ENCODE measurements around the gene FILIP1L. TPM values are rescaled to one million over a fixed set of nuclear protein-coding genes. Genes with fewer than 3 reads are reported as not detected.
A peak's percentile ranks its signal among the peaks of the same experiment; 100 is the strongest.

FILIP1L gene
- total RNA-seq, 1 experiment from 2014 or later = not detected

DNA sequence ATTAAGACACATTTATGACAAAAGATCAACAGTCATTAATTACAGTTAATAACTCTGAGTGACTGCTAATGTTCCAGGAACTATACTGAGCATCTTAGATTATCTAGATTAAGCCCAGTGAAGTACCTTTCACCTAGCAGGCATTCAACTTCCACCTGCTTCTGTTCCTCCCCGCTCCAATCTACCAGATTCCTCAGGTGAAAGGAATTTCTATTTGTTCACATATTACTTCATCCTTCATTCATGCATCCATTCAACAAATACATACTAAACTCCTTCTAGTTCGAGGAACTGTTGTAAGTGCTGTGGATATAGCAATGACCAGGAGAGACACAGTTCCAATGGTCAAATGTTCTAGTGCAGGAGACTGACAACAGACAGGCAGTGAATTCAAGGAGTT is 139.3 kb downstream of the FILIP1L start:
- in situ Hi-C loops (cut with HindIII; ENCODE audit: low pct_unique_long_range_greater_than_20kb, low sequenced_read_pairs) = no loop called here
- no peak for DNase-seq (ENCODE audit: low read depth, low spot score)

DNA sequence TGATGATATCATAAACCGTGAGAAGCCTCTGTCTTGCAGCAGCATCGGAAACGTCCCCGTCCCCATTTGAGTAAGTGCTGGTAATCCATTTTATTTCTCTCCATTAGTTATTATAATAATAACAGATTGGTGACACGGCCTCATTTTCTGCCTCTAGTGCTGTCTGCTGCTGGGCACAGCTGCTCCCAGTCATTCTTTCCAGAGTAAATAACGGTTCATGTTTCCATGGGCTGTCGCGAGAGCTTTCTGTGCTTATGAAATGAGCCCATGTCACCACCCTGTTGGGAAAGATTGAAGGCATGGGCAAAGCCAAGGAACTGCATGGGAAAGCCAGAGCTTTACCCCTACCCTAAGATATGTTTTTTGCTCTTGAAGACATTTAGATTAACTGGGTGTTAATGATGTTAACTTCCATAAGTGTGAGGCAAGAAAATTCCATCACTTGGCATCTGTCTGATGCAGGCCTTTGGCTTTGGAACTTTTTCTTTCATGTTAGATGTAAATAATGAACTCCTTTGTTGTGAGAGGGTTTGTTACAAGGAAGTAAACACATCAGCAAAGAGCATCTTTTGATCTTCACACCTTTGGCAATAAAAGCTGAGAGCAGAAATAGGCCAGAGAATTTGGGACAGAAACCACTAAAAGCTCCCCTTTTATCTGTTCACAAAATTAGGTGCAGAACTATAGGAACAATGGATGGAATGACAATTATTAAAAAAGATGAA is 141.8 kb downstream of the FILIP1L start:
- in situ Hi-C loops (cut with HindIII; ENCODE audit: low pct_unique_long_range_greater_than_20kb, low sequenced_read_pairs) = no loop called here
- DNase-seq (ENCODE audit: low read depth, low spot score) = no peak

DNA sequence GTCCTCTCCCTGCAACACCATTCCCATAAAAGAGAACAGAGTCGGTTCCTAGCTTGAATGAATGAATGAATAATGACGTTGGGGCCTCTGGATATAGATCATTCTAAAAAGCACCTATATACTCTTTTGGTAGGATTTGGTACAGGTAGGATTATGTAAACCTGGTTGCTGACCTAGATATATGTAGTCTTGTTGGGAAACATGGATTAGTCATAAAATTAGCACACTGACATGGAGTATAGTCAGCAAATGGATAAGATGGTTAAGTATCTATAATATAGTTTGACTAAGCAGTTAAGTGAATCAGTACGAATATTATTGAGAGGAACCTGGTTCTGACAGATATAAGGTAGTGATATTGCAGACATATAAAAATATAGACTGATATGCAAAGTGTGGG is 142.5 kb downstream of the FILIP1L start:
- in situ Hi-C loops (cut with HindIII; ENCODE audit: low pct_unique_long_range_greater_than_20kb, low sequenced_read_pairs) = no loop called here

DNA sequence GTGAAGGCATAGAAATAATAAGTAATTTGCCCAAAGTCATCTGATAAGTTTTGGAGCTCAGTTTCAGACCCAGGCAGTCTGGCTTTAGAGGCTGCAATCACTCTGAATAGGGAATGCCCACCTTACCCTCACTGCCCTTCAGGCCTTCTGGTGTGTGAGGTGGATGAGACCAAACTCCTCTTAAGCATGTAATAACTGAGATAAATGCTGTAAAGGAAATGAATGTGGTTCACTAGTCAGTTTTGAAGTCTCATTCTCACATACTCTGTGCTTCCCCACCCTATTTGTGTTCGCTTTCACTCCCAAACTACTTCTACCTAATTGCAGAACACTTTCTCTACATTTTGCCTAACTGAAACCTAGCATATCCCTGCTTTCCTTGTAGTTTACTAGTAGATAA is 144.1 kb downstream of the FILIP1L start:
- in situ Hi-C loops (cut with HindIII; ENCODE audit: low pct_unique_long_range_greater_than_20kb, low sequenced_read_pairs) = no loop called here
- DNase-seq (ENCODE audit: low read depth, low spot score) = no peak

More for the DNA sequence above, 142.5 kb downstream of the FILIP1L start:
- no peak for DNase-seq (ENCODE audit: low read depth, low spot score)

DNA sequence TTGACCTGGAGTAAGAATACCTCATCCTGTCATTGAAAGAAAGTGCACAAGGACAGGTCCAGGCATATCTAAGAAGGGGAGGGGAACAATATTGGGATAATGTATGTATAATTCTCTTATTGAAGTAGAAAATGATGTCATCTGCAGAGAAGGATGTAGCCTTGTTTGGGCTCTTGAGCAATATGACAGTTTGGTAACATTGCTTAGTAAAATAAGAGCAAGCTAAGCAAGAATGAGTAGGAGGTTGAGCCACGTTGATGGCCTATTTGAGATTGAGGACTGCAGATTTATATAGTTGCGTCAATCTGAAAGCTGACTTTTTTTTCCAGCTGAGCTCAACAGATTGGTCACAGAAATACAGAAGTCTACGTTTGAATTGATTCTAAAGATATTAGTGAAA is 145.2 kb downstream of the FILIP1L start:
- in situ Hi-C loops (cut with HindIII; ENCODE audit: low pct_unique_long_range_greater_than_20kb, low sequenced_read_pairs) = no loop called here
- no peak for DNase-seq (ENCODE audit: low read depth, low spot score)

DNA sequence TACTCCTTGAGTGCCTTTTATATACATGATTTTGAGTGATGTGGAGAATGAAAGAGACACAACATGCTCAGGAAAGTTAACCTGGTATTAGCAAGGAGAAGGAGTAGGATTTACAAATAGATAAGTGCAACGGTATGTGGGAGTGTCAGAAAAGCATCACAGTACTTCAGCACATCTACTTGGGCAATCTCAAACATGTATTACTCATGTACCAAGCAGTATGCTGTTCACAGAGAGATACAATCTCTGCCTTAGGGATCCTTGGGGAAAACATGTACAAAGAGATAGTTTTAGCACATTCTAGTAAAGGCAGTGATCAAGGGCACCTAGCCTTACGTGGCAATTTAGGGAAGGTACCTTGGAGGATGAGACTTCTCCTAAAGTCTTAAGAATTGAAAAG is 146.5 kb downstream of the FILIP1L start:
- no peak for DNase-seq (ENCODE audit: low read depth, low spot score)
- in situ Hi-C loops (cut with HindIII; ENCODE audit: low pct_unique_long_range_greater_than_20kb, low sequenced_read_pairs) = no loop called here

DNA sequence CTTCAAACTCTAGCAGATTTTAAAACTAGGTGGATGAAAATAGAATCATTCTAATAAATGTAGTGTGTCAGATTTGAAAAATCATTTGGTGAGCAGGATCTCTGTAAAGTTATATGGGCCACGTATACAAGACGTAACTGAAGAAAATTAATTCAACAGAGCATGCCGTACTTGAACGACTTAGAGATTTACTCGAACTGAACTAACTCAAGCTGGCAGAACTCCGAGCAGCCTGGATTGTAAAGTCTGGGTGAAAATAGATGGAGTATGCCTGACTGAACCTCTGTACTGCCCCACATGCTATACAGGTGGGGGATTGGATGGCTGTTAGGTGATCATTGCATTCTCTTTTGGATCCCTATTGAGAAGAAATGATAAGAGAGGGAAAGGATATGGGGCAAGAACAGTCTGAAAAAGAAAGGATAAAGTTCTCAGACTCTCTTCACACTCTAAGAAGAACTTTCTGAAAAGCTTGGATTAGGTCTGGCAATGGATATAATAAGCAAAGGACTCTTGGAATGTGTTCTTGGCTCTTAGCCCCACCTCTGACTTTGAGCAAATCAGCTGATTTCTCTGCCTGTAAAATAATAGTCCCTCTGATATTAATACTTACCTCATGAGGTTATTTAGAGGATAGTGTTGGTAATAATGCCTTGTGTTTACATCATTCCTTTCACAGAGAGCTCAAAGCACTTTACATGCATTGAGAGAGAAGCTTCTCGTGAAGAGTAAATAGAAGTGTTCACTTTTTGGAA is 147.5 kb downstream of the FILIP1L start:
- DNase-seq (ENCODE audit: low read depth, low spot score) = no peak

DNA sequence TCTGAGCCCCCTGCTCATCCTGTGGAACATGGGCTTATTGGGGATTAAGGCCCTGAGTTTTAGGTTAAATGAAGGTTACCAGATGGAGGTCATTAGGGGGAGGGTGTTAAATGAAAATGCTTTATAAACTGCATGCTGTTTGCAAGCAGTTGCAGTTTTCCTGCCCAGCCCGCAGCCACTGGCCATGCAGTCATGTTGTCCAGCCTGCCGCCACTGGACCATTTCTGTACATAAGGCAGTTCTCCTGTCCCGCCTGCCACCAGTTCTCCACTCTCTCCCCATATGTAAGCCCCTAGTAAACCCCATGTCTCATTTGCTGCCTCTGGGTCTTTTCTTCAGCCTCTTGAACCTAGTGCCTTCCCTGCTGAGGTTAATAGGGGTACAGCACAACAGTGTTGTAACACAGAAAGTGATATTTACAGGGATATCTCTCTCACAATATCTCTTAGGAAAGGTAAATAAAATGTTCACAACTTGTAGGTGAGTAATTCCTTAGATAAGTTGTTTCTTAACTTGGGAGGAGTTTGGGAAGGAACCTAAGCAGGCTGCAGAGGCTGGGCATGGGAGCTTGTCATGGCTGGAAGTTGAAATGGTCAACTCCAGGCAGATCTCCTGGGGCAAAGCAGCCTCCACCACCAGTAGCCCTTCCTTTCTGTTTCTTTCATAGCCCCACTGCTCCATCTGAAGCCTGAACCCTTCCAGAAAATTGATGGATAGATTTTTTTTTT is 148.5 kb downstream of the FILIP1L start:
- no peak for DNase-seq (ENCODE audit: low read depth, low spot score)
- in situ Hi-C loops (cut with HindIII; ENCODE audit: low pct_unique_long_range_greater_than_20kb, low sequenced_read_pairs) = no loop called here

More for the DNA sequence above, 147.5 kb downstream of the FILIP1L start:
- in situ Hi-C loops (cut with HindIII; ENCODE audit: low pct_unique_long_range_greater_than_20kb, low sequenced_read_pairs) = no loop called here

DNA sequence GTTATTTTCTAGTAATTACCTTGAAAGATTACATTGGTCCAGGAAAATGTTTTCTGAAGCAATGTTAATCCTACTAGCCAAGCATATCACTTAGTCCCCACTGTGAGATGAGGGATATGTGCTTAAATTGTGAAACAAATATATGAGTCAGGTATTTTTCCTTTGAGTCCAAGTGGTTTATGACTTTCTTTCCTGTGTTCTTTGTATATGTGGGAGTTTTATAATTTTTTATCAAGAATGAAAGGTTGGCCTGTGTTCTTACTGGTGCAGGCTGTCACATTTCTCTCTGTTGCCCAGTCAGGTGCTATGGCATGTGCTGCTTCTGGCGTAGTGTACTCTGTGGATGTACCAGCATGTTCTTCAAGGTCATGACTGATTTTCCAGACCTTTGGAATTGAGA is 149.2 kb downstream of the FILIP1L start:
- DNase-seq (ENCODE audit: low read depth, low spot score) = peak; percentile 56
- in situ Hi-C loops (cut with HindIII; ENCODE audit: low pct_unique_long_range_greater_than_20kb, low sequenced_read_pairs) = no loop called here

DNA sequence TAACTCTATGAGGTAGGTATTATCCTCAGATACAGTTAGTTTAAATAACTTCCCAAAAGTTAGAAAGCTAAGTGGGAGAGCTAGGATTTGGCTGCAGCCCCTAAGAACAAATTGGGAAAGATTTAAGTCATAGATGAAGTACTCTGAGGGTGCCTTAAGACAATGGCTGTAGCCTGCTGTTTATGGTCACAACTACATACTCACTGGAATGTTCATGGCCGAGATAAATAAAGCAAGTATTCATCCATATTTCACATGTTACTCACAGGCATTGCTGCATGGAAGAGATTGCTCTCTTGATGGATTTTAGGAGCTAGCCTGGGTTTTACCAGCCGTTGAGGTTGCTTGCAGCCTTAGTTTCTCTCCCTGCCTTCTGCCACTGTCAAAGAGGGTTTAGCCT is 151.6 kb downstream of the FILIP1L start:
- DNase-seq (ENCODE audit: low read depth, low spot score) = peak; percentile 48
- in situ Hi-C loops (cut with HindIII; ENCODE audit: low pct_unique_long_range_greater_than_20kb, low sequenced_read_pairs) = no loop called here

DNA sequence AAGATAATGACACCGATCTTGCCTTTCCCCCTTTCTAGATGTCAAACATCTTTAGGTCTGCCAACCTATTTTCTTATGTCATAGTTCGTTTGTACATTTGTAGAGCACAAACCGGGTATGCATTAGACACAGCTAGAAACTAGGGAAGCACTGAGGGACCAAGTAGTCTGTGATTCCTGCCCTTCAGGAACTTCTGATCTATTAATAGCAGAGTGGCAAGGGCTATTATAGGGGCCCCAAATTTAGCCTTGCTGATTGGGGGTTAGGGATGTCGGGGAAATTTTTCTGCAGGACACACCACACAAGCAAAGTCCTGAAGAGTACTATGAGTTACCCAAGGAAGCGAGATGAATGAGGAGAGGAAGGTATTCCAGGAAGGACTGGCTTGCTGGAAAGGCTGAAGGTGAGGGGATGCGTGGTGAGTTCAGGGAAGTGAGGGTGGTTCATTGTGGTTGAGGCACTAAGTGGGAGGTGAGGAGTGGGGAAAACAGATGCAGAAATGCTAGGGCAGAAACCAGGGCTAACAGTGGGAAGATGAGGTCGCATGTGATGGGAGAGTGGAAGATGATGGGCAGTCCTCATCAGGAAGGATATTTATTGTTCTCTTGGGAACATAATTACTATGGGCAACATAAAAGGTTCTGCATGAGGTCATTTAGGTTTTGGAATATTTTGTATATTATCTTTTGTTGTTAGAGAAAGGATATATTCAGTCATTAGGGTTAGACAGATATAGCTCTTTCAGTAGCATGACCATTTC is 152.4 kb downstream of the FILIP1L start:
- in situ Hi-C loops (cut with HindIII; ENCODE audit: low pct_unique_long_range_greater_than_20kb, low sequenced_read_pairs) = no loop called here
- DNase-seq (ENCODE audit: low read depth, low spot score) = no peak

DNA sequence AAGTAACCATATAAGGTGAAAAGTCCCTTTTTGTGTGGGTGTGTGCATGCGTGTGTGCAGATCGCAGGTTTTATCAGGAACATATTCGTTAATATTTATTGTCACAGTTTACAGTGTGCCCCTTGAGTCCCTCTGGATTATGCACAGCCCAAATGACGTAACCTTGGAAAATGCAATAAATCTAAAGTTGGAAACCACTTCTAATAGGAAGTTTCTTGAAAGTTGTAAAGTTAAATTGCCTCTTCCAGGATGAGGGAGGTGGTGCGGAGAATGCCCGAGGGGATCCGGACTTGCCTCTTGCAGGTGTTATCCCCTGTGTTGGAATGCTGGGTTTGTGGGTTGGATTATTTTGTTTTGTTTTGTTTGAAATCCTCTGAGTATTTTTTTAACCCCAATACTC is 153.4 kb downstream of the FILIP1L start:
- DNase-seq (ENCODE audit: low read depth, low spot score) = no peak
- in situ Hi-C loops (cut with HindIII; ENCODE audit: low pct_unique_long_range_greater_than_20kb, low sequenced_read_pairs) = no loop called here

DNA sequence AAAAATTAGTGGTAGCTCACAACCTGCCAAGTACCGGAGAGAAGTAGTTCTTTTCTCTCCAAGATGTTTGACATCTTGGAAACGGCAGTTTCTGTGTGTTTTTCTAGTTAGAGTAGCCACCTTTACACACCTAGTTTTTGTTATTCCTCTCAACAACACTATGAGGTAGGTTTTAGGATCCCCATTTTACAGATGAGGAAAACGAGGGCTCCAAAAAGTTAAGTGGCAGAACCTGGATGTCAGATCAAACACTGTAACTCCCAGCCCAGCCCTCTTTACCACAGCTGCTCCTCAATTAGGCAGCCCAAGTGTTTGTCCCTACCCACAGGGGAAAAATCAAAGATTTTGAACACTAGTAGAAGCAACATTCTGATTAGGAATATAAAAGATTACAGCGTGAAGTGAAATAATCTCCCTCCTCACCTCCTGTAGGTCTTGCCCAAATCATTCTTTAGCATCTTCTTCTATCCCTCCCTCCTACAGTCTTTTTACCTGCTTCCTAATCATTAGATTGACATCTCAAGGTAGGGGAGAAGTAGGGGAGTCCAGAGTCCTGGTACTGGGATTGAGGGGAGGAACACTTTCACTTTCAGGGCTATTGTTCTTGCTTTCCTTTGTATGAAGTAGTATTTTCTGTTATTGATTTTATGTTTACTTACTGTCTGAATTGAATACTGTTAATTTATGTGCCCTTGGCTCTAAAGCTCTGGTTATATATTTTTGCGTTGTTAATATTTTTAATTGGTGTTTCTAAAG is 154.0 kb downstream of the FILIP1L start:
- in situ Hi-C loops (cut with HindIII; ENCODE audit: low pct_unique_long_range_greater_than_20kb, low sequenced_read_pairs) = no loop called here
- DNase-seq (ENCODE audit: low read depth, low spot score) = no peak

DNA sequence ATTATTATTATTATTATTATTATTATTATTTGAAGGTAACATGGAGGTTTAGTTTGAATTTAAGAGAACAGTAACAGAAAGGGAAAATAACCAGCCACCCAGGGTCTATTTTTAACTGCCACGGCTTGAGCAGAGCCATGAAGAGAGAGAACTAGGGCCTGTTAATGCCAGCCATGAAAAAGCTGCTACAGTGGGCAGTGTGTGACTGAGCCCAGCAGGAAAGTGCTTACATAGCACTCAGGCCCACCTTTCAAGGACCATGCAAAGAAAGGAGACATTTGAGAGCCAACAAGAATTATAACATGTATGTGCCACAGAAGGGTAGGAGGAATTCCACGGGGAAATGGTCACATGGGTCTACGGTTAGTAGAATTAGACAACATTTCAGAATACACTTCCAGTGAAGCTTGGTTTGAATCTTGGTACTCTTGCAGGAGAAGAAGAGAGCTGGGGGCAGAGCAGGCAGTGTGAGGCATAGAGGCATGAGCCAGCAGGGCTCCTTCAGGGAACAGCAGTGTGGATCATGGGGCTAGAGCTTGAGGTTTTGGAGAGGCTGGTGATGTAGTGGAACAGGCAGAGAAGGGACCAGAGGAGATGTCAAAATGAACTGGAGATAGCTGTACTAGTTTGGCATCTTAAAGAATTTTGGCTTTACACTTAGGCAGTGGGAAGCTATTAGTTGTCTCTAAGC is 155.9 kb downstream of the FILIP1L start:
- no peak for DNase-seq (ENCODE audit: low read depth, low spot score)
- in situ Hi-C loops (cut with HindIII; ENCODE audit: low pct_unique_long_range_greater_than_20kb, low sequenced_read_pairs) = no loop called here

DNA sequence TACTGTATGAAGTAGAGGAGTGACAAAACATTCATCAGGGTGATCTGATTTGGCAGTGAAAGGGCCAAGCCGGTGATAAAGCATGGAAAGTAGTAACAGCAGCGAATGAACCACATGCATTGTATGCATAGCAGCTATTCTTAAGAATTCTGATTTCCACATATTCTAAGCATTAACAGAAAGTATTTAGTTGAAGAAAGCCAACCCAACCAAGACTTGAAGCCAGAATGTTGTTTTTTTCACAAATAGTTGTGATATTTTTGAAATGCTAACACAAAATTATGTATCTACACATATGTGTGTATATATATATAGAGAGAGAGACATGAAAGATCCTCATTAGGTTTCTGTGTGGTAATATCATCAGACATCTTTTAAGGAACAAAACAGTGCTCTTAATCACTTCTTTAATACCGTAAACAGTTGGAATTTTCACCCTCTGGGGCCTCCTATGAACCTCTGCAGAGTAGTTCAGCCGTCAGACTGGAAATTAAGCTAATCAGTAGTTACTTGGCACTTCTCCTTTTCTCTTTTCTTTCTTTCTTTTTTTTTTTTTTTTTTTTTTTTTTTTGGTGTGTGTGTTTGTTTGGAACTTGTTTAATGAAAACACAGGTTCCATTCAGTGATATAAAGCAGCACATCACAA is 157.0 kb downstream of the FILIP1L start:
- in situ Hi-C loops (cut with HindIII; ENCODE audit: low pct_unique_long_range_greater_than_20kb, low sequenced_read_pairs) = no loop called here
- no peak for DNase-seq (ENCODE audit: low read depth, low spot score)

DNA sequence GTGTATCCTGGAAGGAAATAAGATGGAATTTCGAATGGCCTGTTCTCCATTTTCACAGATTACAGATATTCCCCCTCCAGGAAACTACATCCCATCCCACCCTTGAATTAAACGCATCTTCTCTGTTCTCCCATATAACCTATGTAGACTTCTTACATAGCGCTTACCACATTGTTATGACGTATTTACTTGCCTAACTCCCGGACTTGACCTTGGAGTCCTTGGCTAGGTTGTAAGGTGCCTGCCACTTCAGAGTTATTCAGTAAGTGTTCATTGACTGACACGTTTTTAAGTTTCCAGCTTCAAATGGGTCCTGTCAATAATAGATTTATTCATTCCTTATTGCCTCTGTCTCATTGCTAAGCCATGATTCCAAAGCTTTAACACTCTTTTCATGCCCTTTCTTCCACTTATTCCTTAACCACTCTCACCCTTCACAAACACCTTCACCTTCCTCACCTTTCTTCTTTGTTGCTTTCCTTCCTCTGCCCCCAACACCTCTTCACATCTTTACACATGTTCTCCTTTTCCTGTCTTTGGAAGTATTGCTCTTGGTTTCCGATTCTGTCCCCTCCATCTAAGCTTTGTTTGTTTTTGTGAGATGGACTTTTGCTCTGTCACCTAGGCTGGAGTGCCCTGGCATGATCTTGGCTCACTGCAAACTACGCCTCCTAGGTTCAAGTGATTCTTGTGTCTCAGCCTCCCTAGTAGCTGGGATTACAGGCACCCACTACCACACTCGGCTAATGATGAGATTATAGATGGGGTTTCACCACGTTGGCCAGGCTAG is 158.3 kb downstream of the FILIP1L start:
- no peak for DNase-seq (ENCODE audit: low read depth, low spot score)

More for the DNA sequence above, 158.3 kb downstream of the FILIP1L start:
- in situ Hi-C loops (cut with HindIII; ENCODE audit: low pct_unique_long_range_greater_than_20kb, low sequenced_read_pairs) = no loop called here

Data from SK-MEL-5 (cell line).